ENCODE results near the gene ATP8A2.

GRCh38 chr13:25901460-25902376 lies 529.9 kb downstream of the ATP8A2 start:
- TF ChIP-seq CTCF (conservative IDR thresholded peaks at IDR 0.05; ENCODE audit: low read depth, low read length) (no peak), MXI1 (IDR thresholded peaks at IDR 0.05; ENCODE audit: borderline replicate concordance, low read depth, low read length) (no peak), MAFK (IDR thresholded peaks at IDR 0.05; ENCODE audit: low read depth, low read length) (no peak), POLR2A (IDR thresholded peaks at IDR 0.05; ENCODE audit: low read depth, low read length) (no peak), FOS (IDR thresholded peaks at IDR 0.05; ENCODE audit: low read depth, low read length) (no peak), BHLHE40 (IDR thresholded peaks at IDR 0.05; ENCODE audit: low read depth, low read length) (no peak), SMC3 (IDR thresholded peaks at IDR 0.05; ENCODE audit: low read depth, low read length) (no peak)
